ENCODE measurements around the gene C3. TPM values are rescaled to one million over a fixed set of nuclear protein-coding genes. Genes with fewer than 3 reads are reported as not detected.

The C3 gene
- total RNA-seq, 1 experiment from 2014 or later, result 7.0 TPM

- TF ChIP-seq EGR1 (IDR thresholded peaks at IDR 0.05; ENCODE audit: low read depth) (no peak), EZH2phosphoT487 (IDR thresholded peaks at IDR 0.05; ENCODE audit: borderline replicate concordance) (no peak), POLR2A (IDR thresholded peaks at IDR 0.05; ENCODE audit: borderline replicate concordance, extremely low read depth, insufficient read depth, insufficient read length) (peak; percentile 51), YY1 (IDR thresholded peaks at IDR 0.05; ENCODE audit: extremely low read depth, insufficient replicate concordance, low read depth, low read length) (no peak), CBX3 (IDR thresholded peaks at IDR 0.05; ENCODE audit: low read depth) (no peak)
These were observed 33.0 kb upstream of the C3 start (continued) for GRCh38 chr19:6753178-6754031.

GRCh38 chr19:6752256-6753177 lies 32.1 kb upstream of the C3 start:
- H3K4me3 ChIP-seq (replicated peaks in 1 of 2; ENCODE audit: low read depth in 1 of 2, low read length in 2 of 2), result peak overlapping the region; percentile 19 to 45; a peak in 3 of 4 replicates
- H3K27ac ChIP-seq (ENCODE audit: low read depth, low read length), result peak overlapping the region; percentile 88
- ATAC-seq (peak; percentile 6), DNase-seq (ENCODE audit: low read depth, low spot score) (no peak)
- CTCF ChIA-PET, result interaction anchor here (1.0 to 1.4 kb wide), 4 partner anchors 8 to 110 kb away, joined by 3 read pairs; no protein-coding TSS in a partner anchor
- no peak for TF ChIP-seq SIN3A (IDR thresholded peaks at IDR 0.05; ENCODE audit: low read depth)
- no peak for TF ChIP-seq REST (IDR thresholded peaks at IDR 0.05; ENCODE audit: low read depth)
- TF ChIP-seq, protein P1, sequence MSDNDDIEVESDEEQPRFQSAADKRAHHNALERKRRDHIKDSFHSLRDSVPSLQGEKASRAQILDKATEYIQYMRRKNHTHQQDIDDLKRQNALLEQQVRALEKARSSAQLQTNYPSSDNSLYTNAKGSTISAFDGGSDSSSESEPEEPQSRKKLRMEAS (IDR thresholded peaks at IDR 0.05), result no peak
- TF ChIP-seq ATF3 (IDR thresholded peaks at IDR 0.05), result no peak
- no peak for TF ChIP-seq EGR1 (IDR thresholded peaks at IDR 0.05; ENCODE audit: low read depth)
- TF ChIP-seq JUND (IDR thresholded peaks at IDR 0.05), result 0 out of 2 replicates have a peak, but pooled peaks have one; percentile 18
- no peaks in the 10 kb centered on the region for H3K27me3 ChIP-seq (ENCODE audit: insufficient read depth, low read length)
- peaks cover 13 to 31% of the 10 kb centered on the region in 2 experiments; a peak in 3 of 4 replicates for H3K4me1 ChIP-seq (ENCODE audit: control insufficient read depth in 1 of 2, insufficient read depth in 2 of 2, low read length in 2 of 2)
- peak overlapping the region; percentile 77 for H3K4me2 ChIP-seq (ENCODE audit: low read length)
- H3K79me2 ChIP-seq (ENCODE audit: insufficient read depth, low read length), result peaks cover 11% of the 10 kb centered on the region
- no TSS peak for BruUV-seq (replicated peaks)
- H3K36me3 ChIP-seq (ENCODE audit: control insufficient read depth in 1 of 2, insufficient read depth in 2 of 2, low read length in 2 of 2), result peaks cover 23 to 48% of the 10 kb centered on the region in 2 experiments; a peak in 3 of 4 replicates
- no peaks in the 10 kb centered on the region for H3K9me3 ChIP-seq (ENCODE audit: control insufficient read depth in 1 of 2, insufficient read depth in 1 of 2, low read depth in 1 of 2, low read length in 2 of 2)
- H4K20me1 ChIP-seq (ENCODE audit: insufficient read depth), result no peaks in the 10 kb centered on the region; the same call in 1 of the 2 replicates
- RAD21 ChIA-PET (ENCODE audit: low non-redundant PET in 1 of 2, low total read pairs in 2 of 2, uncharacterized antibody in 2 of 2, unreplicated experiment in 2 of 2), result interaction anchor here in 1 of 2 experiments (0.8 kb wide), 1 partner anchor 15 kb away, joined by 4 read pairs; the partner anchor contains the start of gene GPR108
- POLR2A ChIA-PET, result interaction anchor here (0.6 to 2.0 kb wide), 3 partner anchors 11 to 15 kb away, joined by 3 to 10 read pairs (median 6); partner anchors contain the start of genes GPR108 and SH2D3A
- H3K9ac ChIP-seq (ENCODE audit: low read length), result peak overlapping the region; percentile 59
- H3K9me2 ChIP-seq (ENCODE audit: insufficient read depth), result no peaks in the 10 kb centered on the region
- no peak overlapping the region for H2AFZ ChIP-seq (ENCODE audit: low read depth, low read length, poor library complexity, severe bottlenecking)
- intact Hi-C loops (cut with micrococcal nuclease), result loop anchor here (1.0 to 5.0 kb wide), 2 partner anchors 111 to 235 kb away; no protein-coding TSS in a partner anchor
